Heart right ventricle (tissue), 16 donors: ENCODE results near the gene BMERB1. TPM values are rescaled to one million over a fixed set of nuclear protein-coding genes. Genes with fewer than 3 reads are reported as not detected.

Source experiments
- ATAC-seq, 8 donors: fragments of 200-7000 bp; cut with Tn5 transposase; one replicate each; pipeline ENCODE4 v1.9.1; 2020; ENCODE audit warnings: mild to moderate bottlenecking in 8 of 8, moderate library complexity in 8 of 8, moderate number of reproducible peaks in 1 of 8
- DNase-seq, 2 donors: peaks; one replicate each; pipeline ENCODE4 v3.0.0-alpha.2; 2020
- H3K27ac ChIP-seq, 10 donors: fragments of 200-600 bp; sonication (generic) in 2 of 10; one replicate each; pipeline versions ENCODE4 v1.5.0 to v1.8.0; 2020 to 2022; ENCODE audit warnings: mild to moderate bottlenecking in 3 of 10
- H3K27me3 ChIP-seq, 7 donors: fragments of 200-600 bp; one replicate each; pipeline ENCODE4 v1.8.0; 2021 to 2022; ENCODE audit warnings: mild to moderate bottlenecking in 2 of 7
- H3K36me3 ChIP-seq, 9 donors: fragments of 200-600 bp; sonication (generic) in 1 of 9; one replicate each; pipeline versions ENCODE4 v1.5.0 to v1.8.0; 2020 to 2022; ENCODE audit warnings: mild to moderate bottlenecking in 2 of 9
- H3K4me1 ChIP-seq, 9 donors: fragments of 200-600 bp; sonication (generic) in 1 of 9; one replicate each; pipeline versions ENCODE4 v1.5.0 to v1.8.0; 2020 to 2022; ENCODE audit warnings: mild to moderate bottlenecking in 4 of 9
- H3K4me3 ChIP-seq, 10 donors: fragments of 200-600 bp; sonication (generic) in 2 of 10; one replicate each; pipeline versions ENCODE4 v1.5.0 to v1.8.0; 2020 to 2022; ENCODE audit warnings: mild to moderate bottlenecking in 7 of 10, moderate library complexity in 2 of 10
- H3K9me3 ChIP-seq, 11 donors: fragments of 200-600 bp in 10 of 11; sonication (generic) in 2 of 11; one replicate each; pipeline versions ENCODE4 v1.5.0 to v1.8.0; 2013 to 2022; ENCODE audit warnings: mild to moderate bottlenecking in 2 of 11, control low read depth in 1 of 11, moderate library complexity in 1 of 11
- CTCF ChIP-seq, 9 donors: fragments of 200-600 bp; sonication (generic) in 2 of 9; IDR thresholded peaks; one replicate each; pipeline versions ENCODE4 v1.5.0 to v1.8.0; 2021 to 2022; ENCODE audit warnings: antibody characterized with exemption in 9 of 9, mild to moderate bottlenecking in 5 of 9, moderate library complexity in 1 of 9
- WGBS, 2 donors: extraction: QIAGEN DNeasy Blood & Tissue Kit; methylation state at CpG; one replicate each; pipeline ENCODE4 v1.1.7; 2013; ENCODE audit warnings: inconsistent platforms in 1 of 2; 5-methylcytosine and 5-hydroxymethylcytosine counted together
- intact Hi-C, 10 donors: fragments of 100-400 bp; cut with DNase I; formaldehyde crosslinking; loops; one replicate each; pipeline versions ENCODE4 v1.11.1 to v1.14.2; 2022
- polyA plus RNA-seq, 2 donors: library from polyadenylated mRNA; stranded (reverse); fragments of 200-250 nt; gene quantifications; one replicate each; pipeline ENCODE4 v1.2.3, GENCODE V29; 2013
- total RNA-seq, 10 donors: library from RNA; stranded (reverse); fragmentation: NEBNext Ultra II Directional in 3 of 10; extraction: Animal tissue kit (Norgen Biotek cat#: 25700) in 3 of 10; gene quantifications; one replicate each; pipeline versions ENCODE4 v1.2.1 to v1.2.4, GENCODE V29; 2021 to 2023
- donor health status: Arrhythmogenic right ventricular cardiomyopathy.
- donor health status: ischemic (EF 13 %, LVEDD 7.1; RV severe dilation, severe dysfunction).
- donor health status: healthy with polysubstance abuse.
- donor health status: DM: no; HTN: yes; CAD: no.
- donor health status: DM: no; HTN: no; CAD: no.
- donor health status: ischemic (EF 25% LVEDD 6.9; RV normal size, moderate dysfunction).
- donor health status: ischemic (EF 25% LVEDD 5.7; RV mildly dilated, moderate dysfunction).
- donor health status: healthy.
- donor health status: DM: yes; HTN: yes; CAD: no.
- donor health status: Ischemic cardiomyopathy.
- donor health status: ischemic (EF 35%, LVEDD 5.7; RV mildly dilated, moderate dysfunction).
- donor health status: nonischemic (EF 11% LVEDD 7.7; RV severe dilation, severe dysfunction).
- donor health status: DM: yes; HTN: yes; CAD: no.
- donor health status: PGD.
- donor health status: ischemic (EF 29% LVEDD 5.4; RV normal size, mild dysfunction).
- donor health status: nonischemic (EF 23%, LVEDD 6.1; RV moderate dilation, normal function).

The BMERB1 gene
- total and polyA plus RNA-seq, 12 donors = 16.5 to 121 (median 78.9) TPM

GRCh38 chr16:15484662-15485061 lies 50.3 kb downstream of the BMERB1 start:
- no peaks in the 10 kb centered on the region for H3K36me3 ChIP-seq
- DNase-seq (no peak), ATAC-seq (no peak)
- no peak overlapping the region for H3K27ac ChIP-seq
- no peak overlapping the region for H3K4me3 ChIP-seq
- intact Hi-C loops = loop anchor here in 1 of 10 donors (10.0 kb wide), 1 partner anchor 50 kb away; the partner anchor contains the start of gene BMERB1
- 76 to 78% methylated on average over 5 of the region's 5 CpGs for WGBS, 2 donors
- peaks cover under 1 to 22% (median 9%) of the 10 kb centered on the region in 9 donors for H3K4me1 ChIP-seq
- H3K9me3 ChIP-seq = no peaks in the 10 kb centered on the region
- no peaks in the 10 kb centered on the region for H3K27me3 ChIP-seq
- no peak for TF ChIP-seq CTCF (IDR thresholded peaks at IDR 0.05)

DNA sequence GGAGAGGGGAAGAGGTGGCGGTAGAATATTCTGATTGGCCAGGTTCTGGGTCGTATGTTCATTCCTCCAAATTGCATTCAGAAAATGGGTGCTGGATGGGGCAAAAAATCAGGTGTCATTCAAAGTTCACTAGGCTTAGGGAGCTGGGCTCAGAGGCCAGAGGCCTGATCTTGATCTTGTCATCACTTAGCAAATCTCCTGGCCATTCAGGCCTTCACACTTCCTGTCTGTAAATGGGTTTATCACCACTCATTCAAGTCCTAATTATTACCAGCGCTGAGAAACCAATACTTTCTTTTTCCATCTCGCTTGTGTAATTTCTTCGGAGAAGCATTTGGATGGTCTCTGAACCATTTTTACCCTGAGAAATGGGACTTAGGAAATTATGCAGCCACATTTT lies 50.8 kb downstream of the BMERB1 start:
- TF ChIP-seq CTCF (IDR thresholded peaks at IDR 0.05) = no peak
- 95 to 98% methylated on average over 5 of the region's 5 CpGs for WGBS, 2 donors
- H3K27ac ChIP-seq = no peak overlapping the region
- H3K36me3 ChIP-seq = no peaks in the 10 kb centered on the region
- intact Hi-C loops = loop anchor here in 1 of 10 donors (10.0 kb wide), 1 partner anchor 50 kb away; the partner anchor contains the start of gene BMERB1
- no peaks in the 10 kb centered on the region for H3K9me3 ChIP-seq
- H3K4me1 ChIP-seq = peaks cover 5 to 27% (median 14%) of the 10 kb centered on the region in 9 donors
- DNase-seq (no peak), ATAC-seq (no peak)
- H3K27me3 ChIP-seq = no peaks in the 10 kb centered on the region
- no peak overlapping the region for H3K4me3 ChIP-seq

DNA sequence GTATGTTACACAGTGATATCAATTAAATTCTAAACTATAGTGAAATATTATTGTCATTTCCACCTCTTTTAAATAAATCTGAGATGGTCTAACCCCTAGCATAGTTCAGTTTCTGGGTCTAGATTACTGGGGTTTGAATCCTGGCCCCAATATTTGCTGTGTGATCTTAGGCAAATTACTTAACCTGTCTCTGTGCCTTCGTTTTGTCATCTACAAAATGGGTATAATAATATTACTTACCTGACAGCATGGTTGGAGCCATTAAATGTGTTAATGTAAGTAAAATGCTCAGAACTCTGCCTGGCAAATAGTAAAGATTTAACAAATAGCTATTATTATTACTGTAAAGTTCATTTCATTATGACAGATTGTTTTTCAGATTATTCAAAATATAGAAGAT lies 52.3 kb downstream of the BMERB1 start:
- H3K36me3 ChIP-seq = no peaks in the 10 kb centered on the region
- no peaks in the 10 kb centered on the region for H3K9me3 ChIP-seq
- H3K4me1 ChIP-seq = peaks cover 5 to 33% (median 18%) of the 10 kb centered on the region in 9 donors
- no peak overlapping the region for H3K27ac ChIP-seq
- ATAC-seq (no peak), DNase-seq (no peak)
- no peaks in the 10 kb centered on the region for H3K27me3 ChIP-seq
- intact Hi-C loops = loop anchor here in 1 of 10 donors (10.0 kb wide), 1 partner anchor 52 kb away; the partner anchor contains the start of gene BMERB1
- 88 to 100% methylated on average over 1 of the region's 1 CpG for WGBS, 2 donors
- TF ChIP-seq CTCF (IDR thresholded peaks at IDR 0.05) = no peak
- no peak overlapping the region for H3K4me3 ChIP-seq

DNA sequence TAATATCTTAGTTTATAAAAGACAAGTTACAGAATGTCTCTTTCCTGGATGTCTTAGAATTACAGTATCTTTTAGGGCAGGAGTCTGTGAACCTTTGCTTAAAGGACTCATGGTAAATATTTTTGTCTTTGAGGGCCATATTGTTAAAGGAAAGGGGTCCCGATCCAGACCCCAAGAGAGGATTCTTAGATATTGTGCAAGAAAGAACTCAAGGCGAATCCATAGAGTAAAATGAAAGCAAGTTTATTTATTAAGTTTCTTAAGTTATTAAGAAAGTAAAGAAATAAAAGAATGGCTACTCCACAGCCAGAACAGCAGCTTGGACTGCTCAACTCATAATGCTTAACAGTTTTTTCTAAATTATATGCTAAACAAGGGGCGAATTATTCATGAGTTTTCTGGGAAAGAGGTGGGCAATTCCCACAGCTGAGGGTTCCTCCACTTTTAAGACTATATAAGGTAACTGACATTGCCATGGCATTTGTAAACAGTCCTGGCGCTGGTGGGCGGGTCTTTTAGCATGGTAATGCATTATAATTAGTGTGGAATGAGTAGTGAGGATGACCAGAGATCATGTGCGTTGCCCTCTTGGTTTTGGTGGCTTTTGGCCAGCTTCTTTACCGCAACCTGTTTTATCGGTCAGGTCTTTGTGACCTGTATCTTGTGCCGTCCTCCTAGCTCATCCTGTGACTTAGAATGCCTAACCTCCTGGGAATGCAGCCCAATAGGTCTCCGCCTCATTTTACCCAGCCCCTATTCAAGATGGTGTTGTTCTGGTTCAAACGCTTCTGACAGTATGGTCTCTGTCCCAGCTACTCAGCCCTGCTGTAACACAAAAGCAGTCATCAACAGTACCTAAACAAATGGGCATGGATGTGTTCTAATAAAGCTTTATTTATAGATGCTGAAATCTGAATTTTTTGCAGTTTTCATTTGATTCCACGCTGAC lies 53.2 kb downstream of the BMERB1 start:
- no peaks in the 10 kb centered on the region for H3K9me3 ChIP-seq
- no peak for DNase-seq
- intact Hi-C loops = loop anchor here in 1 of 10 donors (10.0 kb wide), 1 partner anchor 53 kb away; the partner anchor contains the start of gene BMERB1
- H3K4me3 ChIP-seq = no peak overlapping the region
- no peaks in the 10 kb centered on the region for H3K36me3 ChIP-seq
- TF ChIP-seq CTCF (IDR thresholded peaks at IDR 0.05) = no peak
- H3K27me3 ChIP-seq = no peaks in the 10 kb centered on the region
- 95 to 97% methylated on average over 12 of the region's 12 CpGs for WGBS, 2 donors
- H3K27ac ChIP-seq = no peak overlapping the region
- no peak for ATAC-seq
- H3K4me1 ChIP-seq = peaks cover 5 to 37% (median 19%) of the 10 kb centered on the region in 9 donors
